Neural cell (in vitro differentiated cells): ENCODE results near the gene TNFAIP8L3.

Experiments used
- CTCF ChIP-seq: fragments of 450-650 bp; IDR thresholded peaks from 2 replicates; pipeline ENCODE4 v1.5.1; 2014; ENCODE audit warnings: antibody characterized with exemption, mild to moderate bottlenecking, moderate library complexity; ENCODE audit not compliant: poor library complexity, severe bottlenecking
- EZH2 ChIP-seq: fragments of 200-600, 300-800 bp; shearing (Covaris generic), sonication (generic); IDR thresholded peaks from 2 replicates; pipeline ENCODE4 v1.6.1; 2014; ENCODE audit warnings: antibody characterized with exemption, low read length, borderline replicate concordance, mild to moderate bottlenecking; ENCODE audit not compliant: insufficient read depth, poor library complexity, severe bottlenecking
- POLR2AphosphoS5 ChIP-seq: IDR thresholded peaks from 2 replicates; pipeline ENCODE4 v1.6.1; 2012
- TAF1 ChIP-seq: IDR thresholded peaks from 2 replicates; pipeline ENCODE4 v1.6.1; 2012; ENCODE audit warnings: low read depth

GRCh38 chr15:51071578-51071977 lies 23.1 kb downstream of the TNFAIP8L3 start:
- no peak for TF ChIP-seq CTCF
- TF ChIP-seq TAF1, result no peak
- no peak for TF ChIP-seq POLR2AphosphoS5
- no peak for TF ChIP-seq EZH2
